Heart left ventricle (tissue), 16 donors: ENCODE data around the gene TMEM252. TPM values are rescaled to one million over a fixed set of nuclear protein-coding genes. Genes with fewer than 3 reads are reported as not detected.

ENCODE experiments used
- ATAC-seq, 4 donors: fragments of 200-7000 bp; cut with Tn5 transposase; one replicate each; pipeline ENCODE4 v1.9.1; 2020 to 2022; ENCODE audit warnings: moderate library complexity in 4 of 4, mild to moderate bottlenecking in 3 of 4, moderate number of reproducible peaks in 1 of 4
- DNase-seq, 5 donors: peaks; one replicate each; pipeline ENCODE4 v3.0.0-alpha.2; 2020
- H3K27ac ChIP-seq, 12 donors: fragments of 200-600 bp; sonication (generic) in 4 of 12; one replicate each; pipeline versions ENCODE4 v1.5.0 to v1.8.0; 2016 to 2022; ENCODE audit warnings: mild to moderate bottlenecking in 2 of 12
- H3K27me3 ChIP-seq, 9 donors: fragments of 200-600 bp; sonication (generic) in 2 of 9; one replicate each; pipeline versions ENCODE4 v1.5.1 to v1.8.0; 2016 to 2022; ENCODE audit warnings: mild to moderate bottlenecking in 3 of 9
- H3K36me3 ChIP-seq, 9 donors: fragments of 200-600 bp; sonication (generic) in 2 of 9; one replicate each; pipeline versions ENCODE4 v1.5.0 to v1.8.0; 2018 to 2022; ENCODE audit warnings: mild to moderate bottlenecking in 2 of 9
- H3K4me1 ChIP-seq, 12 donors: fragments of 200-600 bp; sonication (generic) in 4 of 12; one replicate each; pipeline versions ENCODE4 v1.5.0 to v1.8.0; 2016 to 2022; ENCODE audit warnings: mild to moderate bottlenecking in 3 of 12
- H3K4me3 ChIP-seq, 12 donors: fragments of 200-600 bp; sonication (generic) in 4 of 12; one replicate each; pipeline versions ENCODE4 v1.5.0 to v1.8.0; 2017 to 2022; ENCODE audit warnings: mild to moderate bottlenecking in 9 of 12, moderate library complexity in 4 of 12
- H3K9me3 ChIP-seq, 12 donors: fragments of 200-600 bp; sonication (generic) in 4 of 12; one replicate each; pipeline versions ENCODE4 v1.5.0 to v1.8.0; 2016 to 2022; ENCODE audit warnings: mild to moderate bottlenecking in 1 of 12
- POLR2A ChIP-seq, 2 donors: fragments of 450-650 bp; IDR thresholded peaks; one replicate each; pipeline ENCODE4 v1.6.1; 2017; ENCODE audit warnings: antibody characterized with exemption in 2 of 2, mild to moderate bottlenecking in 2 of 2, moderate library complexity in 2 of 2
- WGBS, 4 donors: extraction: QIAGEN DNeasy Blood & Tissue Kit in 2 of 4; methylation state at CpG; one replicate each; pipeline versions ENCODE4 v1.1.5 to v1.1.7; 2013 to 2018; 5-methylcytosine and 5-hydroxymethylcytosine counted together
- intact Hi-C, 10 donors: fragments of 100-400 bp; cut with DNase I; formaldehyde crosslinking; loops; one replicate each; pipeline versions ENCODE4 v1.11.1 to v1.14.2; 2022
- polyA plus RNA-seq, 2 donors: library from polyadenylated mRNA; stranded (reverse); fragments of 200-250 nt; gene quantifications; one replicate each; pipeline ENCODE4 v1.2.3, GENCODE V29; 2013
- total RNA-seq, 9 donors: library from RNA; depleted of rRNA in 2 of 9; stranded (reverse); fragments of >200 nt in 2 of 9; fragmentation: NEBNext Ultra II Directional in 3 of 9; extraction: Animal tissue kit (Norgen Biotek cat#: 25700) in 3 of 9; gene quantifications; one replicate each; pipeline versions ENCODE4 v1.1.0 to v1.2.4, GENCODE V29; 2016 to 2023
- TF ChIP-seq, protein P1 (sequence below), 12 donors: fragments of 200-600 bp; sonication (generic) in 4 of 12; IDR thresholded peaks; one replicate each; pipeline versions ENCODE4 v1.5.0 to v1.8.0; 2018 to 2022; ENCODE audit warnings: antibody characterized with exemption in 12 of 12, mild to moderate bottlenecking in 5 of 12
- donor health status: ischemic (EF 13 %, LVEDD 7.1; RV severe dilation, severe dysfunction).
- donor health status: healthy with polysubstance abuse.
- donor health status: DM: no; HTN: yes; CAD: no.
- donor health status: DM: no; HTN: no; CAD: no.
- donor health status: ischemic (EF 25% LVEDD 6.9; RV normal size, moderate dysfunction).
- donor health status: ischemic (EF 25% LVEDD 5.7; RV mildly dilated, moderate dysfunction).
- donor health status: healthy.
- donor health status: DM: yes; HTN: yes; CAD: no.
- donor health status: ischemic (EF 35%, LVEDD 5.7; RV mildly dilated, moderate dysfunction).
- donor health status: nonischemic (EF 11% LVEDD 7.7; RV severe dilation, severe dysfunction).
- donor health status: DM: yes; HTN: yes; CAD: no.
- donor health status: PGD.
- donor health status: ischemic (EF 29% LVEDD 5.4; RV normal size, mild dysfunction).
- donor health status: nonischemic (EF 23%, LVEDD 6.1; RV moderate dilation, normal function).

Gene TMEM252
- total and polyA plus RNA-seq, 11 donors, result not detected

- intact Hi-C loops, result loop anchor here in 1 of 10 donors (10.0 kb wide), 1 partner anchor 63 kb away; no protein-coding TSS in a partner anchor
- Histone ChIP-seq H3K36me3 (no peaks in the 10 kb centered on the region), H3K9me3 (no peaks in the 10 kb centered on the region), H3K27ac (peak overlapping the region in 4 of 12 donors; percentile 19 to 91 (median 46)), H3K27me3 (no peaks in the 10 kb centered on the region), H3K4me1 (peaks cover 0 to 38% (median 4%) of the 10 kb centered on the region in 12 donors), H3K4me3 (no peak overlapping the region)
- TF ChIP-seq POLR2A (IDR thresholded peaks at IDR 0.05), result no peak
- DNase-seq, result peak in 1 of 5 donors; percentile 40
- peak in 3 of 4 donors; percentile 40 to 54 (median 49) for ATAC-seq
These were observed 6.7 kb upstream of the TMEM252 start for GRCh38 chr9:68547417-68547816.

GRCh38 chr9:68546596-68547390 is 6.1 kb upstream of the TMEM252 start:
- Histone ChIP-seq H3K9me3 (no peaks in the 10 kb centered on the region), H3K27ac (peak overlapping the region in 6 of 12 donors; percentile 7 to 91 (median 34)), H3K4me1 (peaks cover 0 to 43% (median 7%) of the 10 kb centered on the region in 12 donors), H3K27me3 (no peaks in the 10 kb centered on the region), H3K4me3 (peak overlapping the region in 1 of 12 donors; percentile 23), H3K36me3 (no peaks in the 10 kb centered on the region)
- intact Hi-C loops, result loop anchor here in 1 of 10 donors (10.0 kb wide), 1 partner anchor 62 kb away; no protein-coding TSS in a partner anchor
- ATAC-seq (peak; percentile 51 to 87 (median 67)), DNase-seq (no peak)
- 53 to 63% (median 58%) methylated on average over 6 of the region's 6 CpGs for whole genome bisulfite sequencing, 4 donors
- TF ChIP-seq, protein P1, sequence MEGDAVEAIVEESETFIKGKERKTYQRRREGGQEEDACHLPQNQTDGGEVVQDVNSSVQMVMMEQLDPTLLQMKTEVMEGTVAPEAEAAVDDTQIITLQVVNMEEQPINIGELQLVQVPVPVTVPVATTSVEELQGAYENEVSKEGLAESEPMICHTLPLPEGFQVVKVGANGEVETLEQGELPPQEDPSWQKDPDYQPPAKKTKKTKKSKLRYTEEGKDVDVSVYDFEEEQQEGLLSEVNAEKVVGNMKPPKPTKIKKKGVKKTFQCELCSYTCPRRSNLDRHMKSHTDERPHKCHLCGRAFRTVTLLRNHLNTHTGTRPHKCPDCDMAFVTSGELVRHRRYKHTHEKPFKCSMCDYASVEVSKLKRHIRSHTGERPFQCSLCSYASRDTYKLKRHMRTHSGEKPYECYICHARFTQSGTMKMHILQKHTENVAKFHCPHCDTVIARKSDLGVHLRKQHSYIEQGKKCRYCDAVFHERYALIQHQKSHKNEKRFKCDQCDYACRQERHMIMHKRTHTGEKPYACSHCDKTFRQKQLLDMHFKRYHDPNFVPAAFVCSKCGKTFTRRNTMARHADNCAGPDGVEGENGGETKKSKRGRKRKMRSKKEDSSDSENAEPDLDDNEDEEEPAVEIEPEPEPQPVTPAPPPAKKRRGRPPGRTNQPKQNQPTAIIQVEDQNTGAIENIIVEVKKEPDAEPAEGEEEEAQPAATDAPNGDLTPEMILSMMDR (IDR thresholded peaks at IDR 0.05), result no peak
- no peak for TF ChIP-seq POLR2A (IDR thresholded peaks at IDR 0.05)

- intact Hi-C loops, result loop anchor here in 1 of 10 donors (10.0 kb wide), 1 partner anchor 60 kb away; no protein-coding TSS in a partner anchor
- 92 to 95% (median 94%) methylated on average over 3 of the region's 3 CpGs for WGBS, 4 donors
- no peaks in the 10 kb centered on the region for H3K36me3 ChIP-seq
- H3K4me1 ChIP-seq, result peaks cover 0 to 49% (median 12%) of the 10 kb centered on the region in 12 donors
- DNase-seq (no peak), ATAC-seq (no peak)
- no peaks in the 10 kb centered on the region for H3K9me3 ChIP-seq
- TF ChIP-seq, protein P1 (IDR thresholded peaks at IDR 0.05), result no peak
- TF ChIP-seq POLR2A (IDR thresholded peaks at IDR 0.05), result no peak
- H3K27me3 ChIP-seq, result no peaks in the 10 kb centered on the region
- H3K27ac ChIP-seq, result peak overlapping the region in 1 of 12 donors; percentile 91
- H3K4me3 ChIP-seq, result no peak overlapping the region
These were observed 4.5 kb upstream of the TMEM252 start for GRCh38 chr9:68545033-68545705.

DNA sequence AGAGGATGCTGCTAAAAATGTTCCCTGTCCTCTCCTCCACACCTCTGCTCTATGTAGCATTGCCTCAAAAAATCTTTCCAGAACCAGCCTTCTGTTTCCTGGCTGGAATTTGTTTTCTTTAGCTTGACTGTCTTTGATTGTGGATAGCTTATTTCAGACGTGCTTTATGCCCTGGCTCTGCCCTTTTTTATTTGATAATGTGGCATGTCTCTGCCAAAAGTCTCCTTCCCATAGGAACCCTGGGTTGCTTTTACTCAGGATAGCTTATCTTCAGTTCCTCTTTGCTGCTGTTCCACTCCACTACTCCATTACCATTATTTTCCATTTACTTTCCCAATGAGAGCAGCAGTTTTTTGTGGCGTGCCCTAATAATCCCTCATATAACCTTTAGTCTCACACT is 885 bp upstream of the TMEM252 start:
- ATAC-seq, result peak in 1 of 4 donors; percentile 6
- Histone ChIP-seq H3K9me3 (no peaks in the 10 kb centered on the region), H3K4me3 (no peak overlapping the region), H3K27me3 (no peaks in the 10 kb centered on the region), H3K27ac (peak overlapping the region in 8 of 12 donors; percentile 5 to 66 (median 28)), H3K4me1 (peaks cover 0 to 44% (median 16%) of the 10 kb centered on the region in 12 donors), H3K36me3 (no peaks in the 10 kb centered on the region)
- no peak for TF ChIP-seq POLR2A (IDR thresholded peaks at IDR 0.05)
- no peak for DNase-seq
- 23 to 41% (median 25%) methylated on average over 2 of the region's 2 CpGs for WGBS, 4 donors
- intact Hi-C loops, result loop anchor here in 1 of 10 donors (10.0 kb wide), 1 partner anchor 57 kb away; no protein-coding TSS in a partner anchor

- Histone ChIP-seq H3K4me3 (no peak overlapping the region), H3K36me3 (peaks cover 0 to 7% (median 0%) of the 10 kb centered on the region in 9 donors), H3K9me3 (no peaks in the 10 kb centered on the region), H3K4me1 (peaks cover 0 to 46% (median 15%) of the 10 kb centered on the region in 12 donors), H3K27me3 (no peaks in the 10 kb centered on the region), H3K27ac (peak overlapping the region; percentile 55 to 91 (median 76))
- intact Hi-C loops, result no loop called here
- TF ChIP-seq, protein P1 (IDR thresholded peaks at IDR 0.05), result no peak
- TF ChIP-seq POLR2A (IDR thresholded peaks at IDR 0.05), result no peak
- DNase-seq (peak in 4 of 5 donors; percentile 48 to 76 (median 54)), ATAC-seq (peak; percentile 92 to 95 (median 94))
- 46 to 63% (median 48%) methylated on average over 3 of the region's 3 CpGs for WGBS, 4 donors
These were observed 2.5 kb downstream of the TMEM252 start for GRCh38 chr9:68538200-68538599.
